Stimulated activated CD8-positive, alpha-beta memory T cell treated with anti-CD3 and anti-CD28 coated beads, Interleukin-7, amount 100 ng/mL, for 4 hours (primary cell): ENCODE measurements around the gene ETV1.
"Not testable (repeated sequence)": the region's sequence is repeated elsewhere in the genome, so short reads cannot be mapped to it uniquely, and the experiment has no call there.

Experiments
- DNase-seq, 2 donors: peaks; one replicate each; pipeline ENCODE4 v3.0.0-alpha.2; 2020; ENCODE audit warnings: low read depth in 2 of 2

Gene ETV1

DNA sequence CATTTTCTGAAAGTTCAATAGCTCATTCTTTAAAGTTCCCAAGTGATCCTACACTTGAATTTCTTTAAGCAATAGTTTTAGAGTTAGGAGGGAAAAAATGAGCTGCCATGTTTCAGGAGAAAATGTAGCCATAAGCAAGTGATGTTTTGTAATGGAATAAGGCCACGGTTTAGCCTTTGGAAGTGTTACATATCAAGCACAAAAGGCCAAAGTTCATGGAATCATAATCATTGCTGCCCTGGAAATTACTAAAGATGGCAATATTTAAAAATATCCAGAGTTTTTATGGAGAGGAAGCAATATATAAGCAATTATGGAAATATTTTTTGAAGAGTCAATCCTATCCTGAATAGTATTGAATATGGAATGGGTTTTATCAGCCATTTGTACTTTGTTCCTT is 68.4 kb downstream of the ETV1 start:
- DNase-seq = no peak

DNA sequence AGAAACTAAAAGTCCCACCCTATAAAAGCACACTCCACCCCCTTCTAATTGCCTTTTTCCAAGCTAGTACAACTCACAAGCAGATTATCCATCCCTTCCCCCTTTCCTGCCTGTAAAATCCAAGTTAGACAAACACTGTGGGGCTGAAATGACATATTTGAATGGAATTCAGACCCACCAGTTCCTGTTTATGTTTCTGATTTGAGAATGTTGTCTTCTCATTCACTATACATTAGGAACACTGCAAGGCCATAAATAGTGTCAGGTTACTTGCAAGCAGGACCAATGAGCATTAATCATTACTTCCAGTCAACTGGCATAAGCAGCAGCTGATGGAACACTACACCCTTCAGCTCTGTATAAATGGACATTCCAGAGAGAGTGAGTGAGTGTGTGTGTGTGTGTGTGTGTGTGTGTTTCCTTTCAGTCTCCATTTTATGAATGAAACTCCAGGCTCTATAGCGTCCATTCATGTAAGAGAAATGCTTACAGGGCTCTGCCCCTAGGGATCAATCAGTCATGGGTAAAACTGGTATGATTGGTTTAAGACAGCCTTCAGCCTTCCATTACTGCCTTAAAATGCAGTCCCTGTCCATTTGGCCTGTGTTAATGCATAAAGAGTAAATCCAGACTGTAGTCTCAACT is 69.3 kb downstream of the ETV1 start:
- DNase-seq = no peak

DNA sequence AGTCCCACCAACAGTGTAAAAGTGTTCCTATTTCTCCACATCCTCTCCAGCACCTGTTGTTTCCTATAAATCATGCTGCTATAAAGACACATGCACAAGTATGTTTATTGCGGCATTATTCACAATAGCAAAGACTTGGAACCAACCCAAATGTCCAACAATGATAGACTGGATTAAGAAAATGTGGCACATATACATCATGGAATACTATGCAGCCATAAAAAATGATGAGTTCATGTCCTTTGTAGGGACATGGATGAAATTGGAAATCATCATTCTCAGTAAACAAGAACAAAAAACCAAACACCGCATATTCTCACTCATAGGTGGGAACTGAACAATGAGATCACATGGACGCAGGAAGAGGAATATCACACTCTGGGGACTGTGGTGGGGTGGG is 71.1 kb downstream of the ETV1 start:
- not testable (repeated sequence) for DNase-seq

DNA sequence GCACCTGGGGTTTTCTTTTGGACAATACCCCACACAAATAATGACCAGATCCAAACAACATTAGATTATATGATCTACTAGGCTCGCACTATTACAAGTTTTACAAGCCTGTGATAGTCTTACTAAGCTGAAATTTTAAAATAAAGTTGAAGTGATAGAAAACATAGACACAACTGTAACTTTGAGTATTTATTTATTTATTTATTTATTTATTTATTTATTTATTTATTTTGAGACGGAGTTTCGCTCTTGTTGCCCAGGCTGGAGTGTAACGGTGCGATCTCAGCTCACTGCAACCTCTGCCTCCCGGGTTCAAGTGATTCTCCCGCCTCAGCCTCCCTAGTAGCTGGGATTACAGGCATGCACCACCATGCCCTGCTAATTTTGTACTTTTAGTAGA is 72.4 kb downstream of the ETV1 start:
- not testable (repeated sequence) for DNase-seq

DNA sequence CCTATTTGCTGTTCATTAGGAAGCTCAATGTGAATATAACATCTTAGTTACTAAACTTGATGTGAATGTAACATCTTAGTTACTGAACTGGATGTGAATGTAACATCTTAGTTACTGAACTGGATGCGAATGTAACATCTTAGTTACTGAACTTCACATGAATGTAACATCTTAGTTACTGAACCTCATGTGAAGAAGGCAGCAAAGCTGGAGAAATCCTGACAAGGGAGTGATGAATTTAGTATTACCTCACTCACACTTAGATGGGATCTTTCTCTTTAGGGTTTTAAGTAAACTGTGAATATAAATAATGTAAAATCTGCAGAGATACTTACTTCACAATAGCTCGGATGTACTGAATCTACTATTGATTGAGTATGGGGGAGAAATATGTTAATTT is 73.6 kb downstream of the ETV1 start:
- no peak for DNase-seq

DNA sequence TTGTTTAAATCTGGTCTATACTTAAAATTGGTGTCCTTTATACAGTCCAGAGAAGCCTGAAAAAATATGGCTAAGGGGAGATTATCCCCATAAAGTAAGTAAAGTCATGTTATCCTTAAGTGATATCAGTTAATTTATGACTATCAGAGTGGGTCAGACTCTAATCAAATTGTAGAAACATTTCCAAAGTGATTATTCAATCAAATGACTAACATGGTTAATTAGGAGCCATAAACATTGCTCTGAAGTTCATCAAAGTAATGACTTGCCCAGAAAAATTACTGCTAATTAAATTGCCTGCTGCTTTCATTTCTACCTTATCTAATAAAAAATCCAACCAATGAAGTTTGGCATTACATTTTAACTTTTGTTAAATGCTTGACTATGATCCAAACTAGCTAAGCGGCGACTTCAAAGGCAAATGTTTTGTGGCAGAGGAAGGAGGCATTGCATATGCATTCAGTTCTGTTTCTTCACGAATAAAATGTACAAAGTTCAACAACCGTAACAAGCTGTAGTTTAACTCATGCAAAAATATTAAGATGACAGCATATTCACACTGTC is 76.7 kb downstream of the ETV1 start:
- DNase-seq = no peak

DNA sequence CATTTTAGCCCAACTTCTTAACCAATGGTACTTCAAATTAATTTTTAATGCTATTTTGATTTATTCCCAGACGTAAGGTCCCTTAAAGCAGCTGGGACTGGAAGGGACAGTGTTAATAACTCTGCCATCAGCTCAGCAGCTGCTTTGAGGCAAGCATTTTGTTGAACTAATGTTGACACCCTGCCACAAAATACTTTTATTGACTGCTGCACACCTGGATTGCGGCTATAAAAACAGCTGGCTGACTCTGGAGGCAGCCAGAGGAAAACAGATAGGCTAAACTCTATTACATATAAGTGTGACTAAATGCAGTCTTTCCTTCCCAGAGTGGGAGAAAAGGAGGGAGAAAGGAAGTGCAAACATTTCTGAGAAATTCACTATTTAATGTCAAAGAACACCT is 77.6 kb downstream of the ETV1 start:
- DNase-seq = no peak

DNA sequence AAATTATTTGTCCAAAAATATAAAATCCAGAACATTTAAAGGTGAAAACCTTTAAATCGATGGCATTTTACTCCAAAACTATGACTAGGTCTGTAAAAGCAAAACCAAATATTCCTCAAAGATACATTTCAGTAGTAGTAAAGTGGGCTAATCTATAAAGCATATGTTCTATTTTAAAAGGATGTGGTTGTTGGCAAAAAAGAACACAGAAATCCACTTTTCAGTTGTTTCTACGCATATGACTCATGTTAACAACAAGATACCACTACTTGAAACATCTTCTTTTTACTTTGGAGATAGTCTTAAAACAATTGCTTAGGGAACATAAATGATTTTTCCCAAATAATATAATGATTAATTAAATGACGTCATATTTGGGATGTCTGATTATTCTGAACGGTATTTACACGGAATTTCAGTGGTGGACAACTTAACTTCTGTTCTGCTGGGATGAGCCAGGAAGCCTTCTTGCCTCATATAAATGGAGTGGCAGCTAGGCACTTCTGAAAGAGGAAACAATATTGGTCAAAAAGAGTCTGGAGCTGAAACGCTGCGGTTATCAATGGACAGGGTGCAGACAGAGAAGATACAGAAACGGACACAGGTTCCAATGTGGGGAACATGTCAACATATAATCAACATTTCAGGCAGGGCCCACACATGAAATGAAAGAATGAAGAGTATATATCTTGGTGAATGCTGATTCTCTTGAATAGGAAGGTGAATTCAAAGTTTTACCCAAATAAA is 78.5 kb downstream of the ETV1 start:
- no peak for DNase-seq

DNA sequence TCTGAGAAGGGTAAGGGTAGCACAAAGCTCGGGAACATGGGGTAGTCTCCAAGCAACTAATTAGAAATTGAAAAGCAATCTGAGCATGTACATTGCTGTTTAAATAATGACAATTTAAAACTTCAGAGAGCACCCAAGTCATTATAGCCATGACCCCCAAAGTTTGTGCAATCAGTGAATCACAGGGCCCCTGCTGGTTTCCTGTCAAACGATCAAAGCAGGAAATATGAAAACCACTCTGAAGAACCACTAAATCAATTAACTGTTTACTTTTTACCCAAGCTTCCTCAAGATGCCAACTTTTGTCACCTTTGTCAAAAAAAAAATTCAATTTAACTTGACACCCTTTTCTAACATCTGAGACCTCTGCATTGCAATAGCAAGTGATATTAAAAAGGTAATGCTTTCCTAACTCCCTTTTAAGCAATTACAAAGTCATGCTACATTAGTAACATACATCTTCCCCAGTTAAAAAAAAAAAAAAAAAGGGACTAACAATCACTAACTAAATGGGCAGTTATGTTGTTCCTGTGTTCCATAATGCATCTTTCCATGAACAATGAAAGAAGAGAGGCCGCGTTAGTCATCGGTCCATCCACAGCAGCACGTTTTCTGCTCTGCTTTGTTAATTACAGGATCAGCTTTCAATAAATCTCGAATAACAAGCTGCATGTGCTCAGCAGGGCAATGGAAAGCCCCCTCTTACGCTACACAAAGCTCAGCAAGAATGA is 80.6 kb downstream of the ETV1 start:
- DNase-seq = peak in 1 of 2 donors; percentile 3

DNA sequence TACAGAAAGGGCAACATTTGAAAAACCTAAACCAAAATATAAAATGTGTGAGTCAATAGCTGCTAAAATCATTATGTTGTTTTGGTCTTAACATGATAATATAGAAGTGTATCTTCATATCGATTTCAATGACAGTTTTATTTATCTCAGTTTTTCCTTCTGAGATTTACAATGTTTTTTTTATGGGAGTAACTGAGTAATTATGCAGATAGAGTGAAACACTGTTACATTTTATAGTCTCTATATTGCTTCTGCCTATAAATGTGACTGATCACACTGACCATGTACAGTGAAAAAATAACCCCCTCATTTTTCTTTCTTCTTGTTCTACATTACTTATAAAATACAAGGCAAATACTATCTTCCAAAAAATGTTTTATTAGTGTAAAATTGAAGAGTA is 81.6 kb downstream of the ETV1 start:
- no peak for DNase-seq

DNA sequence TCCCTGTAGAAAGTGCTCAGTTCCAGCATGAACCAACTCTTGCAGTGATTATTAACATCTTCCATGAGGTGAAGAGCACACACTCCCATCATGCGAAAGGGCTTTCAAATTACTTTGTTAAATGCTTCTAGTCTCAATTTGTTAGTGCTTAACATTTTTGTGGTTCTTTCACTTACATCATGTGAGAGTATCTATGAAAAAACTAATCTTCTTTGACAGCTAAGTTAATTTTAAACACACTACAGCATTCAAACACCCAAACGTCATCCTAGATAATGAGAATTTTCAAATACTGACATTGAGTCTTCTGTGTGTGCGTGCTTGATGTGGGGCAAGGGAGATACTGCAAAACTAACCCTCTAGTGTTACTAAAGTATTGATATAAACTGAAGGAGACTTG is 84.8 kb downstream of the ETV1 start:
- no peak for DNase-seq

DNA sequence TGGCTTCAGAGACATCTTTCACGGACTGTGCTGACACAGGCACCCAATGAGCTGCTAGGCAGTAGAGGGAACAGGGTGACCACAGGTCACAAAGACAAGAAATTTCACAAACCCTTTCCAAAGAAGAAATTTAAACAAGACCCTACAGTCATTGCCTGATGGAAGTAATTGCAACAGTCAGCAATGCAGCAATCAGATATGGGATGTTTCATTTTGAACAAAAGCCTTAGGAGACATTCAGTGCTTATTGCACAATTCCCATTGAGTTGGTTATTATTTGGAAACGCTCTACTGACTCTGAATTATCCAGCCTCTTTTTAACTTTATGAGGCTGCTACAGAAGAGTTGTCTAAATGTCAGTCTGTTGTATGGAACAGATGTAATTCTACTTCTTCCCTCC is 85.5 kb downstream of the ETV1 start:
- DNase-seq = no peak

DNA sequence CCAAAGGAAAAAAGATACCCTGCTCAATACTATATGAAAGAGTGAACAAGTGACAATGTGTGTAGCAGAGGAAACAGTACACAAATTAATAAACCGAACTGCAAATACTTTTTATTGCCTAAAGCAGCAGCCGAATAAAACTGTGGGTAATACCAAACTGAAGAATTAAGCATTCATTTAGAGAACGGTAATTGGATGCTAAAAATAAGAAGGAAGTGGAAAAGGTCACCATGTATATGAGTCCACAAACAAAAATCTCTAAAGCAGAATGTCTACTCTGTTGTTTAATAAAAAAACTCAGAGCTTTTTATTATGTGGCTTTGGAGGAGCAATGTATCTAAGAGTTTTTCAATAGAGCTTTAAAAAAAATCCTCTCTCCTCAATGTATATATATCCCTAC is 87.9 kb downstream of the ETV1 start:
- DNase-seq = no peak

DNA sequence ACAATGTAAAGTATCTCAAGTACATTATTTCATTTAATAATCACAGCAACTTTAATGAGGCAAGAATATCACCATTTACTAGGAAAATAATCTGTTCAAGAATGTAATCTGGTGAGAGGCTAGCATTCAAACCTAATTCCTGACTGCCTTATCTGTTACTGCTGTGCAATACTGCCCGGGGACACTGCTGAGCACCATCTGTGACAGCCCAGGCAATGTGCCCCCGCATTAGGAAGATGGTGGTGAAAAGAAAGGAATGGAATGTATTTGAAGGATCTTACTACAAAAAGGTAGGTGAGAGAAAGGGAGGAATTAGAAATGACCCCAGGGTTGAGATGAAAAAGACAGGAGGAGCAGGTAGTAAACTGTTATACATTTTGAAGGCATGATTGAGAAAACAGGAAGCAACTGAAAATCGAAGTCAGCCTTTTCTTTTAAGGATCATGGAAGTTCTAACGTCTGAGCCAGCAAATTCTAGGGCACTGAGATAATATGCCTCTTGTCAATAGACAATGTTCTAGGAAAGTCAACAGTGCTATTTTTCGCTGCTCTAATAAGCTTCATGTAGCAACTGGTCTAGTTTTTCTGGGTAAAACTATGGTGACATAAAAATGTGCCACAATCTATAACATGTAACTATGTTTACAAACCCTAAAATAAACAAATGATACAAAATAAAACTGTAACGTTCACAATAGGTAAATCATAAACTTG is 90.4 kb downstream of the ETV1 start:
- DNase-seq = no peak

DNA sequence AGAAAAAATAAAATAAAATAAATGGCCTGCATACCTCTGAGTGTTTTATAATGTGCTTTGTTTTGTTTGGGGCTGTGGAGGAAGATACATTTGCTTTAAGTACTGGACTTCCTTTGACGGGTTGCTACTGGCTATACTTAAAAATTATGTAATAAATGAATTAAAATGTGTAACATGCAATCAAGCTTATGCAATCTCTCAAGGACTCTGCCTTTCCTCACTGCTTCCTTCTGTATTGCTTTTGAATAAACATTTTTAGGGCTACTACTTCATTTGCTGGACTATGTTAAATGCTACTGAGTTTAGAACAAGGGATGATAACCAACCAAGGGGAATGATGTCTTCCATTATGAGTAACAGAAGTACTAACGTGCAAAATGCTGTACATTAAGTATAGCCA is 91.6 kb downstream of the ETV1 start:
- DNase-seq = no peak

DNA sequence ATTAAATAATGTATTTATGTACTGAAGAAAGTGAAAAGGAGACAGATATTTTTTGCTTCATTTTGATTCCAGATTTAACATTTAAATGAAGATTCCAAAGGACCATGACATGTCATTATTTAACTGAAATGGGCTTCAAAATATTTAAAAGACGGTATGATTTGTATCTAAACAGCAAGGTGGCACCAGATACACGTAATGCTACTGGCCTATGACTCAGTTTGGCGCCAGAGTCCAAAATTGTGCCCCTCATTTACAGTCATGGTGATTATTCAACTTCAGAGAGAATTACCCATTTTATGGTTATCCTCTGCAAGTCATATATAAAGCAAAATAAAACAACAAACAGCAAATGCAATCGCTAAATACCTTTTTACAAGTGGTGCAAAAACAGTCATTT is 94.5 kb downstream of the ETV1 start:
- DNase-seq = no peak

DNA sequence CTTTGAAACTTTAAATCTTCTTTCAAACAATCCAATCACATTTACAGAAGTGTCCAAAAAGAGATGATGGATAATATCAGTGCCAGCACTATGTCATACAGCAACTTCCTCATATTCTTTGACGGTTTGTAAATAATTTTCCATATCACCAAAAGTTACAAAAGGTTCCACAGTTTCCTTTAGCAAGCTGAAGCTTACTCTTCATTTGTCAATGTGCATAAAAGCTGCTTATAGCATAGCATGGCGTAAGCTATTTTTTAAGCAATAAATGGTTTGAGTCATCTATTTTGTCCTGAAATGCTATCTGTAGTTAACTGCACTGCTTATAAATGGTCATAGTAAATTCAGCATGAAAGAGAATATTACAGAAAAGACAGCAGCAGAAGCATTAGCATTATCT is 95.1 kb downstream of the ETV1 start:
- no peak for DNase-seq

DNA sequence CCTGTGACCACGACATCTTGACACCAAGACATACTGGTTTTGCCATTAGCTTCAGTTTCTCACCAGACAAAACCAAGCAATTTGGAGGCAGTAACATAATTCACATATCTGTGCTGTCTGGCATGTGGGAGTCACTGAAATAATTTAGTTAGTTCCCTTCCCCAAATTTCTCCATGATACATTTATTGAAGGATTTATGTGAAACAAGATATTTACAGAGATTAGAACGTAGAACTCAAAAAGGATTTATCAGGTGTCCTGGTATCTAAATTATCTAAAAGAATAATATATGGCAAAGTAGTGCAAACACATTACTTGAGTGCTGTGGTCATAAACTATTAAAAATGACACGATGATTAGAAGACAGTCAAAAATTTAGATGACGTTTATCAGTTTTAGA is 98.7 kb downstream of the ETV1 start:
- no peak for DNase-seq

DNA sequence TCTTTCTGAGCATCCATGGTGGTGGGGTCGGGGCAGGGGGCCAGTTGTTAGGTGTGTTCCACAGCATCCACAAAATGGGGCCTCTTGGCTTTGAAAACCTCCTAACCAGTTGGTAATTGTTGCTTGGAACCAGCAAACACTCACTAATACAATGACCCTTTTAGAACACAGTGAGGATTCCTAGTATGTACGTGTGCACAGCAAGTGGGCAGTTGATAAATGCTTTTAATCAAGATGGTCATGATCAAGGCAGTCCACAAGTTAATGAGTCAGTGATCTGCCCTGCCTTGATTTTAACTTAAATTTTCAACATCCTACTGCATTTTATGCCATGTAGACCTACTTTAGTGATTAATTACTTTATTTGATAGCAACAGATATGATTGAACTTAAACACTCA is 103.1 kb downstream of the ETV1 start:
- DNase-seq = no peak

DNA sequence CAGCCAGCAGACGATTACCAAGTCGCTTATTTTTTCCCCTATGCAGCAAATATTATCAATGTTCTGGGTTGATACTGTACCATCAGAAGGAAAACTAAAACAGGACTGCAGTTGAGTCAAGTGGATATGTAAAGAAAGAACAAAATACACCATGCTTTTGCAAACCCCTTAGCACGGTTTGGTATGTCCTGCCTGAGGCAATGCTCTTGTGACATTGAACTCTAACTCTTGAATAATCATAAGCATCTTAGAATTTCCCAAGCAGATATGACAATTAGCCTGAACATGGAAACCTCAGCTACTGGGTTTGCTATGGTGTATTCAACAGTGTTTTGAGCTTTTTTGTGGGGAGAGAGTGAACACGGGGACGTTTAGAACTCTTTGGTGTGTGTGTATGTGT is 107.4 kb downstream of the ETV1 start:
- no peak for DNase-seq

DNA sequence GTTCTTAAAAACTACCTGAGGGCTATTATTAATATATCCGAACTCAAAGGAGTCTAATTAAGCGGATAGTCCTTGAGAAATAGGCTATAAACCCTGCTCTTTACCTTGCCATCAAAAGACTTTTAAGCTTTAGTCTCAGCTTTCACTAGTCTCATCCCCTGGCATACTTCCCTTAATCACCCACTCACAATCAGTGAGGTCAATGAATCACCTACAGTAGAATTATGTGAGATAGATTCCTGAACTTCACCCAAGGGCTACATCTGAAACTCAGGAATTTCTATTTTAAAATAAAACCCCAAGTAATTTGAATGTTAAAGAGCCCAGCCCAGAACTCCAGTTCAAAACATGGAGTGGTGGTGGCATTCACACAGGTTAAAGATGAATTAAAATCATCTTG is 108.7 kb downstream of the ETV1 start:
- no peak for DNase-seq

DNA sequence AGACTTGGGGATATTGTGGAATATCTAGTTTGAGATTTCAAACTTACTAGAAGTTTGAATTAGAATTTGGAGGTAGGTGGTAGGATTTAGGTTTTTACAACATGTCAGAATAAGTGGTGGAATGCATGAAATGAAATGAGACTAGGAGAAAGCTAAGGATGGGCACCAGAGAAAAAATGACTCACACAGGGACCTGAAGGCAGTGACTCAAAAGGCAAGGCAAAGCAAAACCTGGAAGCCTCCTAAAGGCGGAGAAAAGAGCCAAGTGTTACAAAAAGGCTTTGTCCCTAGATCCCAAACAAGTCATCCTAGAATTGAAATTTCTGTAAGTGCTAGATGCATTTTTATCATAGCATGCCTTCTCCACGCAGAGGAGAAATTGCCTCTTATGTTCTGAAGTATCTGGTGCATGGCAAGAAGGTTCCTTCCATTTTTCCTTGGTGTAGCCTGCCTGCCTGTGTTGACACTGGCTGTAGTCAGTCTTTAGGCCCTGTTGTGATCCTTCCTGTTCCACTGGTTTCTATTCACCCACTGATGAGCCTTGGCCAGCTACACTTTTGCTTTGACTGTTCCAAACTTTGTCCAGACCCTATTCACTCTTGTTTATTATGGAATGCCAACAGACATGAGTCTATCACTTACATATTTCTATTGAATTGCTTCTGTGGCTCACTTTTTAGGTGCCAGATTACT is 109.3 kb downstream of the ETV1 start:
- DNase-seq = no peak
